Activated CD4-positive, alpha-beta T cell treated with anti-CD3 and anti-CD28 coated beads for 36 hours (primary cell): ENCODE data around the gene PAX6. TPM values are rescaled to one million over a fixed set of nuclear protein-coding genes. Genes with fewer than 3 reads are reported as not detected.
"Not testable (repeated sequence)": the region's sequence is repeated elsewhere in the genome, so short reads cannot be mapped to it uniquely, and the experiment has no call there.

Source experiments
- ATAC-seq: fragments of 200-7000 bp; cut with Tn5 transposase; one replicate; pipeline ENCODE4 v1.10.0; 2021; ENCODE audit warnings: mild to moderate bottlenecking, moderate library complexity
- CTCF ChIA-PET: fragments of 350-600 bp; sonication (Branson Sonifier 250); formaldehyde crosslinking; loops from one replicate; lab custom pipeline; 2021; ENCODE audit warnings: antibody characterized with exemption; lab: Charles Lee
- POLR2A ChIA-PET: fragments of 350-600 bp; sonication (Branson Sonifier 250); formaldehyde crosslinking; loops from one replicate; lab custom pipeline; 2021; ENCODE audit warnings: antibody characterized with exemption, inconsistent platforms; lab: Charles Lee
- DNase-seq: peaks from one replicate; pipeline ENCODE4 v3.0.0-alpha.2; 2020
- H3K27ac Mint-ChIP-seq: one replicate; pipeline ENCODE4 v1.8.0; 2021; ENCODE audit warnings: mixed read lengths
- H3K27me3 Mint-ChIP-seq: one replicate; pipeline ENCODE4 v1.8.0; 2021; ENCODE audit warnings: mixed read lengths
- H3K36me3 Mint-ChIP-seq: one replicate; pipeline ENCODE4 v1.8.0; 2021; ENCODE audit warnings: low read depth, mixed read lengths
- H3K4me1 Mint-ChIP-seq: one replicate; pipeline ENCODE4 v1.8.0; 2021; ENCODE audit warnings: mixed read lengths
- H3K4me3 Mint-ChIP-seq: one replicate; pipeline ENCODE4 v1.8.0; 2021; ENCODE audit warnings: mild to moderate bottlenecking, moderate library complexity, mixed read lengths
- H3K9me3 Mint-ChIP-seq: one replicate; pipeline ENCODE4 v1.8.0; 2021; ENCODE audit warnings: low read depth, mixed read lengths
- intact Hi-C, 2 experiments: fragments of 100-400 bp; cut with DNase I in 1 of 2; cut with micrococcal nuclease in 1 of 2; formaldehyde crosslinking; loops; one replicate each; pipeline versions ENCODE4 v1.14.2 to v1.15.1; 2022 to 2024; cut with DNase I, micrococcal nuclease
- total RNA-seq, 2 experiments: library from RNA; stranded (reverse); gene quantifications; one replicate each; pipeline ENCODE4 v1.2.3, GENCODE V29; 2021

Gene PAX6
- total RNA-seq, 2 experiments from 2014 or later, result 0.07 TPM; not detected in 1

GRCh38 chr11:31740731-31741368, 70.3 kb downstream of the PAX6 start:
- DNase-seq, H3K4me3 Mint-ChIP-seq, ATAC-seq, H3K36me3 Mint-ChIP-seq, CTCF ChIA-PET, H3K4me1 Mint-ChIP-seq, POLR2A ChIA-PET, H3K27me3 Mint-ChIP-seq, H3K27ac Mint-ChIP-seq, intact Hi-C loops: not testable (repeated sequence)
- peaks cover 24% of the 10 kb centered on the region for H3K9me3 Mint-ChIP-seq

GRCh38 chr11:31740131-31740530, 71.0 kb downstream of the PAX6 start:
- Mint-ChIP-seq H3K27me3 (no peaks in the 10 kb centered on the region), H3K4me3 (no peak overlapping the region), H3K36me3 (peaks cover 7% of the 10 kb centered on the region), H3K9me3 (peaks cover 26% of the 10 kb centered on the region), H3K4me1 (no peaks in the 10 kb centered on the region), H3K27ac (no peak overlapping the region)
- CTCF ChIA-PET, result no interaction called here
- no peak for DNase-seq
- no peak for ATAC-seq
- POLR2A ChIA-PET, result no interaction called here
- intact Hi-C loops, result no loop called here
